NCI-H345 (cell line): Measurements from ENCODE around the gene CRYBB1.

Source experiments
- DNase-seq: peaks from one replicate; lab custom pipeline; 2025; lab: John Stamatoyannopoulos, UW

CRYBB1 gene

DNA sequence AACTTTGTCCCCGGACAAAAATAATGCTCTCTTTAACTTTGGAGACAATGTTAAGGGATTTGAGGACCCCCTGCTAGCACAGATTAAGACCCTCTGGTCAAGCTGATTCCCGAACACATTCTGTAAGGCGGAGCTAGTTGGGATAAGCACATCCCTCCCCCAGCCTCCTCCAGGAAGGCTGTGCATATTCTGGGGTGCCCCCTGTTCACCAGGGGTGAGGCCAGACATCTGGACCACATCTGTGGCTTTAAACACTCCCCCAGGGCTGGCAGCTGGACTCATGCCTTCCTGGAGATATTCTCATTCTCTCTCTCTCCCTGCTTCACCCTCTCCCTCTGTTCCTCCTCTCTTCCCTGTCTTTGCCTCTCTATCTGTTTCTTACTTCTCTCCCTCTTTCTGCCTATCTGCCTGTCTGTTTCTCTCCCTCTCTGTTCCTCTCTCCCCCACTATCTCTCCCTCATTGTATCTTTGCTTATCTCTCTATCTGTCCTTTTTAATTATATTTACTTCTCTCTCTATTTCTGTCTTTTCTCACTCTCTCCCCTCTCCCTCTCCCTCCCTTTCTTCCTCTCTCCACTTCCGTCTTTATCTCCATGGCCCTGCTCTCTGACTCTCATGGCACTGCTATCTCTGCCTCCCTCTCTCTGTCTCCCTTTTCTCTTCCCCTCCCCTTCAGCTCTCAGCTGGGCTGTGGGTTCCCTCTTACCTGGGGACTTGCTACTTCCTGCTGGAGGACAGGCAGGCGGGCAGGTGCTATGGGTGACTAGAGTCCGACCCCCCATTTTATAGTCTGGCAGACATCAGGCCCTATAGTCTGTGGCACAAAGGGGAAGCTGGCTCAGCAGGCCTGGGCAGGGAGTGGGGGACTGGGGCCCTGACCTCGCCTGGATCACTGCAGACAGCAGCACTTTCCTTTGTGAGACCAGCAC, at the start of gene CRYBB1:
Gene CRYBB1 (minus strand): TSS at position 757 of the 929 bp plus-strand sequence. CDS start 1,708 bp downstream, outside the sequence.
- no peak for DNase-seq

DNA sequence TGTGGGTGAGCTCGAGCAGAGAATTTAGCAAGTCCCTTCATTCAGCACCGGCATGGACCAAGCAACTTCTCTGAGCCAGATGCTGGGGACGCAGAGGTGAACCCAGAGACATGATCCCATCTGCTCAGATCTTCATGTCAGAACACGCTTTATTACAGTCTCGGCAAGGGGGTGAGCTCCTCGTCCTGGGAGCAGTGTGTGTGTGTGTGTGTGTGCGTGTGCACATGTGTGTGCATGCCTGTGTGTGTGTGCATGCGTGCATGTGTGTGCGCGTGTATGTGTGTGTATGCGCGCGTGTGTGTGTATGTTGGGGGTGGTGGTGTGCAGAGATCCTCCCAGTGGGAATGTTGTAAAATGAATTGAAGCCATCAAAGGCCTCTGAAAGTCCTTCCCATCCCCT, 49.3 kb upstream of the CRYBB1 start:
- DNase-seq, result no peak

DNA sequence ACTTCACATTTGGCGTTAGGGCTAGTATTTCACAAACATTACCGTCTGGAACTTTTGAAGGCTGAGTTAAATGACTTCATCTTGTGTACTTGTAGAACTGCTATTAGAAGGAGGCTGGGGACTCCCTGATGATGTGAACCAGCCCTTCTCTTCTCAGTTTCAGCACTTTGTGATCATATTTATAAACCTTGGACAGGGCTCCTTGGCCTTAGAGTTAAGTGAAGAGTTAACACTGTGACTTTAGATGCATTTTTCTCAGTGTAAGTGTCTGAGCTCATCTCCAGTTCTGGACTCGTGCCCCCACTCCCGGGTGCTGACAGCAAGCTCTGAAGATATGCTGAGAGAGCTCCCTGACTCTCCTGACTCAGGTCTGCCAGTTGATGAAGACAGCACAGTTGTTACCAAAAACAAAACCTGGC, 48.0 kb upstream of the CRYBB1 start:
- no peak for DNase-seq

DNA sequence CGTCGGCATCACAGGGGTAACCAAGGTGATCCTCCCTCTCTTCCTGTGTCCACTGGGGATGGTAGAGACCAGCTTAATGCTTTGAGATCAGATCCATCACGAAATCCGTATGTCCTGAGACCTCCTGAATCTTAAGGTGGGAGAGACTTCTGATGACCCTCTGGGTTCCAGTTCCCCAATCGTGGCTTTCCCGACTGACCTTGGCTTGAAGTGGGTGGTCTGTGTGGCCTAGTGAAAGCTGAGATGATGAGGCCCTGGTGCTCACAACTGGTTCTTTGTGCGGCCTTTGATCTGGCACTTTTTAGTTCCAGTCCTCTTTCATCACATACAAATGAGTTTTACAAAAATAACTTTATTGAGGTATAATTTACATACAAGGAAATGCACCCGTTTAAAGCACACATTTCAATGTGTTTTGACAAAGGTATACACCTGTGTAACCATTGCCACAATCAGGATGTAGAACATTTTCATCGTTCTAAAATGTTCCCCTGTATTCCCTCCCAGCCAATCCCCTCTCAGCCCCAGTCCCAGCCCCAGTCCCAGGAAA, 45.6 kb upstream of the CRYBB1 start:
- DNase-seq, result no peak

DNA sequence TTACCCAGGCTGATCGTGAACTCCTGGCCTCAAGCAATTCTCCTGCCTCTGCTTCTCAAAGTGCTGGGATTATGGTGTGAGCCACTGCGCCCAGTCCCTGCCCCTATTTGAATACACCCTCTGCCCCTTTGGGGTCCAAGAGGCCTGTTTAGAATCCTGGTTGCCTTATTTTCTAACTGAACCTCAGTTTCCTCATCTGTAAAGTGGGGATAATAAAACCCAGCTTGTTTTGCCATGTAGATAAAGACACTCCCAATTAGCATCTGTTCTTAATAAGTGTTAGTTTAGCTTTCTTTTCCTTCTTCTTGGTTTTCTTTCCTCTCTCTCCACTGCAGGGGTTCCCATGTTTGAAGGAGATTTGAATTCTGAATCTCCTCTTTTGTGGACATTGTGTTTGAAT, 44.3 kb upstream of the CRYBB1 start:
- no peak for DNase-seq

DNA sequence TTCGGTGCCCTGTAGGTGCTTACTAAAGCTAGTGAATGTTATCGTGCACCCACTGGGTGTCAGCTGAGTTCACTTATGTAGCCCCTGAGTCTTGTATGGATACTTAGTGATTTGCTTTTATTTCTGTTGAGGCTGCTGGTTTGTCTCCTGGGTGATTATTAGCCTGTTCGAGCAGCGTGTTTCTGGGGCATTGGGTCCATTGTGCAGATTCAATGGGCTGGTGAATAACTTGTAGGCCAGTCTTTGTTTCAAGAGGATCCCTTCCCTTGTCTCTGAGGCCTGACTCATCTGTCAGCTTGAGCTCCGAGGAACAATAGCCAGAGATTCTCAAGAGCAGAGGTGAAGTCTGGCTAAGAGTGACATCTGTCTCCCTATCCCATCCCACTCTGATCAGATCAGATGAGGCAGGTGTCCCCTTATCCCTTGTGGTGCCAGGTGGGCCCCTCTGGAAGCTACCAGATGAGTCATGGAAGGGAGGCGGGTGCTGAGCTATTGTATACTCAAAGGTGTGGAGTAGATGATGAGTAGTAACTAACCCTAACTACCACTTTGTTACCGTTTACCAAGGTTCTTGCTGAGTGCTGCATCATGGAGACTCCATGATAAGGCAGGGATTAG, 43.2 kb upstream of the CRYBB1 start:
- peak; percentile 72 for DNase-seq

DNA sequence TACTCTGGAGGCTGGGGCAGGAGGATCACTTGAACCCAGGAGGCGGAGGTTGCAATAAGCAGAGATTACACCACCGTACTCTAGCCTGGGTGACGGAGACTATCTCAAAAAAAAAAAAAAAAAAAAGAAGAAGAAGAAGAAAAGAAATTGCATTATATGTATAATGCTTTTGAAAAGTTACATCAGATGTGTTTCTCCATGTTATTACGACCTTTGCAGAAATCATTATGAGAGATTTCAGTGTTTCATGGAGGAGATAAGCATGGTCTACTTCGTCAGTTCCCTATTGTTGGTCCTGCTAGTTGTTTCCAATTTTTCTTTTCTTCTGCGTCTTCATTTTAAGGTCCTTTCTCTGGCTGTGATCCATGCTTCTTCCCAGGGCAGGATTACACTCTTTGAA, 42.5 kb upstream of the CRYBB1 start:
- DNase-seq, result no peak

DNA sequence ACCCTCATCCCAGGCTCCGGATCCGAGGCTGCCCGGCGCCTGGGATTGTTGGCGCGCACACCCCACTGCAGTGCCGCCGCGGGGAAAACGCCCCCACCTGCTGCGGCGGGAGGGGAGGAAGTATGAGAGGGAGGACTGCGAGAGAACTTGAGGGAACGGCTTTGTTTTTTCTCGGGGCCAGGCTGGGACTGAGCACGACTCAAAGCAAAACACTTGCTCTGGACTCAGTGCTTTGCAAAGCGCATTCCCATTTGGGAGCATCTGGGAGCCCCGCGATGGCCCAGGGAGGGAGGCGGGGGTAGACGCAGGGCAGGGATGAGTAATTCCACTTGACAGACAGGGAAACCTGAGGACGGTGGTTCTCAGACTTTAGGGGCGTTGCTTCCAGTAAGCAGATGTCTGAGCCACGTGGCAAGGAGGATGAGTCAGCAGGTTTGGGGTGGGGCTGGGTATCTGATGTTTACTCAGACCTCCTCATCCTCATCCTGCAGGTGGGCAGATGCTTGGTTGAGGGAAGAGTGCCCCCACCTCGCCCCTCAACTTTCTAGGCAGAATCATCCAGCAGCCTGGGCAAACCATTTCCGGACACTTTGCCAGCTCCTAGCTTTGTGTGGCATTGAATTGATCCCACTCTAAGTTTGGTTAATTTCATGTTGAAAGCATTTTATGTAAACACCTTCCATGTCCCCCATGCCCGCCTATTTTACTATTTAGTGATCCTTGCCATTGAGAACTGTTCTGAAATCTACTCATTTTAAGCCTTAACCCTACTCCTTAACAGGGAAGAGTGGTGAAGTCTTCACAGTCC, 41.0 kb upstream of the CRYBB1 start:
- peak; percentile 85 for DNase-seq

DNA sequence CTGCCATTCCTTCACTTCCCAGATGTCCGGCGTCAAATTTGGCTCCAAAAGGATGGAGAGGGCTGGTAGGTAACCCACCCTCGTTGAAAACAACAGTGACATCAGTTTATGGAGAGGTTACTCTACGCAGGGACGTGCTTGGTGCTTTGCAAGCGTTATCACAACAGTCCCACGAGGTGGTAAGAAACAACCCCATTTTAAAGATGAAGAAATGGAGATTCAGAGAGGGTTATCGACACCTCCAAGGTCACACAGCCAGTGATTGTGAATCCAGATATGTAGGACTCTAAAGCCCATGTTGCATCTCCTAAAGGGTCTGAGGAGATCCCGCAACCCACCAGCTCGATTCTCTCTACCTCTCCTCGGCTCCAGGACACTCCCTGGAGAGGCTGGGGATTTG, 40.3 kb upstream of the CRYBB1 start:
- DNase-seq, result no peak

DNA sequence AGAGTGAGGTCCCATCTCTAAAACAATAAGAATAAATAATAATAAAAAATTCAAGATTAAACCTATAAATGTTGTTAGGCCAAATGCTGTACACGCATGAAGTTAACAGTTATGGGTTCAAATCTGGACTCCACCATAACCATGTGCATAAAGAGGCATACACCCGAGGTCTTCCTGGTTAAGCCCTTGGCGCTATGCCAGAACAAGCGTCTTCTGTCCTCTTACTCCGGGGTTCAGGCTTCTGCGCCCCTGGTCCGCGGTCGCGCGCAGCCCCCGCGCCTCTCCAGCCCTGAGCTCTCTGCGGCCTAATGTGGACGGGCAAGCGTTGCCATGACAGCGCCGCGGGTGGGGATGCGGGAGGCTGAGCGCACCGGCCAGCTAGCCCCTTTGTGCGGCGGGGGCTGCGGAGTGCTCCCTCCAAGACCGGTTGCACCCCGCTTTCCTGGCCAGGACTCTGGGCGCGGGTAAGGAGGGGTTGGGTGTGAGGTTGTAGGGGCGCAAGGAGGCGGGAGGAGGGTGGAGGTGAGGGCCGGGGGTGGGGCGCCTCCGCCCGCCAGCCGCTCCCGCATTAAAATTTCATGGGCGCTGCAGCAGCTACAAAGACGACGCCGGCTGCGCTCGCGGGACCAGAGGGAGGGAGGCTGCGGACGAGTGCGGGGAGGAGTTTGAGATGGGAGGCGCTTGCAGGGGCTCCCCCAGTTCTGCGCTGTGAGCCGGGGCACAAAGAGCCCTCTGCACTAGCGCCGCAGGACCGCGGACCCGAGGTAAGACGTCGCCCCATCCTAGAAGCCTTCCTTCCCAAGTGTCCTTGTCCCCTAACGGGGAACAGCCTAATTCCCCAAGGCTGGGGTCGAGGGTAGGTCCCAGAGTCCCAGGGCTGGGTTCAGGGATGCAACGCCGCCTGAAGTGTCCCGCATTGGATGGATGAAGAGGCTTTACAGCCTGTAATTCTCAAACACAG, 39.3 kb upstream of the CRYBB1 start, which contains the start of gene MIAT:
Gene MIAT (plus strand): TSS at position 698 of the 961 bp plus-strand sequence.
- peak; percentile 66 for DNase-seq

DNA sequence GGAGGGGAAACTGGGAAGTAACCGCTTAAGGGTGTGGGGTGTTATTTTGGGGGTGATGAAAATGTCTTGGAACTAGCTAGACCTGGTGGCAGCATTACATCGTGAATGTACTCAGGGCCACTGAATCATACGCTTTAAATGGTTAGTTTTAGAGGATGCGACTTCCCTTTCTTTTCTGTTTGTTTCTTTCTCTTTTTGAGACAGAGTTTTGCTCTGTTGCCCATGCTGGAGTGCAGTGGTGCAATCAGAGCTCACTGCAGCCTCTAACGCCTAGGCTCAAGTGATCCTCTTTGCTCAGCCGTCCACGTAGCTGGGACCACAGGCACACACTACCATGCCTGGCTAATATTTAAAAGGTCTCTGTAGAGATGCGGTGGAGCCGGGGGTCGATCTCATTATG, 34.0 kb upstream of the CRYBB1 start:
- no peak for DNase-seq

DNA sequence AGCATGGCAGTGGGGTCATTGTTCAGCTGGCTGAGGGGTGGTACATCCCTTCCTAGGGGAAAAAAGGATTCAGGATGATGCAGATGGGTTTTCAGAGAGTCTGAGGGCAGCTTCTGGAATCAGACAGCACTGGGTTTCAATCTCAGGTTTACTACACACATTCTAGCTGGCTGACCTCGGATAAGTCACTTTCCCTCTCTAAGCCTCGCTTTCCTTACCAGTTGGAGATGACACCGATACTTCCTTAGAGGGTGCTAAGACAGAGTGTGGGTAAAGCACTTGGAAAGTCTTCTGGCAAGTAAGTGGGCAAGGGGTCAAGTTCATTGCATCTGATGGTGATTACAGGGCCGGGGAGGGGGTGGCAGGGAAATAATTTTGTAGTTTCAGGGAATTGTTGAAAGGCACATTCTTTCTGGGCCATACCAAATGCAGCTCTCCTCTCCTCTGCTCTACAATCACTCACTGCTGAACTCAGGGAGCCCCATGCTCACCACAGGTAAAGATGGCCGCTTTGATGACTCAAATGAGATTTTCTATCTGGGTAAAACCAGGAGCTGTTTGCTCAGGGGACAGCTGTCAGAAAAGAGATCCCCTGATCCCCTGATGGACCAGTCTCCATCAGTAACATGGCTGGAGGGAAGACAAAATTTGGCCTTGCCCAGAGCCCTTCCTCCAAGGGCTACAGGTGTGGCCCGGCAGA, 33.0 kb upstream of the CRYBB1 start:
- DNase-seq, result no peak

DNA sequence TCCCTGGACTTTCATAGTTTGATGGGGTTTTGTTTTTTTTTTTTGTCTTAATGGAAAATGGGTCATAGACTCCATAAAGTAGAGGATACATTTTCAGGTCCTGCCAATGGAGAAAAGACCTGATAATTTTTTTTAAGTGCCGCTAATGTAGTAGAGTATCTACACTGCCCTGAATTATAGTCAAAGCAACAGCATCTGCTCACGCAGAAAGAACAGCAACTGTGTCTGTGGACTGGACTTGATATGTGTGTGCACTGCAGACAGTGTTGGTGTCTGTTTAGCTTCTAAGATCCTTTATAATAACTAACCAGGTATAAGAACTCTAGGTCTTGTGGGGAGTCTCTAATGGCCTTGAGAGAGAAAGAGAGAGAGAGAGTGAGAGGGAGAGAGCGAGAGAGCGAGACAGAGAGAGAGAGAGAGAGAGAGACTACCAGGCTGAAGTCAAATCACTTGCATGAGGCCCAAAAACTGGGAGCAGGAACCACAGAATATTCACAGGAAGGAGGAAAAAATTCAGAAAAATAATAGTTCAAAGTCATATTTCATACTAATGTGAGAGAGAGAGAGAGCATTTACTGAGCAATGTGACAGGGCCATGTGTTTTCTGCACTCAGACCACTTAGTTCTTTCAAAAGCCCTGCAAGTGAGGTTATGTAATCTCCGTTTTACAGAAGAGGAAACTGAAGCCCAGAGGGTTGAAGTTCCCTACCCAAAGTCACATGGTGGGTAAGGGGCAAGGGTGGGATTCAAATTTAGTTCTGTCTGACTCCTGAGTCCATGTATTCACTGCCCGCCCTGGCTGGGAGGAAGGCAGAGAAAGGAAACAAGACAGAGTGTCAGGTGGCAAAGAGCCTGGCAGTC, 30.9 kb upstream of the CRYBB1 start:
- peak; percentile 43 for DNase-seq

DNA sequence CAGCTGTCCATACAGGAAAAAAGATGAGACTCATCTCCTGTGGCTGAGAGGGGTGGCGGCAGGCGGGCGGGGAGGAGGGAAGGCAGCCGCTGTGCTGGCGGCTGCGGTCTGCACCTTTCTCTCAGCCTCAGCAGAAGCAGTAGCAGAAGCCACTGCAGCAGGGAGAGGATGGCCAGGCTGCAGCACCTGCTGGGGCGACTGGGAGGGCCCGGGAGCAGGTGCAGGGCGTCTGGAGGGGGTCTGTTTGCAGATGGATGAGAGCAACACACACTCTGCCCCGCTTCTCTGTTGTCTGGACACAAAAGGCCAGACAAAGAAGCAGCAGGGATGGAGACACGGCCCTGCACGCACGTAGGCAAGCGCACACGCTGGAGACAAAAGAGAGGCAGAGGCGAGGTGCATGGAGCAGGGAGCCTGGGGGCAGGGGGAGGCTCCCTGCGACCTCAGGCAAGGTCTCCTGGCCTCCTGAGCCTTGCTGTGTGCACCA, 30.2 kb upstream of the CRYBB1 start:
- DNase-seq, result peak; percentile 97

DNA sequence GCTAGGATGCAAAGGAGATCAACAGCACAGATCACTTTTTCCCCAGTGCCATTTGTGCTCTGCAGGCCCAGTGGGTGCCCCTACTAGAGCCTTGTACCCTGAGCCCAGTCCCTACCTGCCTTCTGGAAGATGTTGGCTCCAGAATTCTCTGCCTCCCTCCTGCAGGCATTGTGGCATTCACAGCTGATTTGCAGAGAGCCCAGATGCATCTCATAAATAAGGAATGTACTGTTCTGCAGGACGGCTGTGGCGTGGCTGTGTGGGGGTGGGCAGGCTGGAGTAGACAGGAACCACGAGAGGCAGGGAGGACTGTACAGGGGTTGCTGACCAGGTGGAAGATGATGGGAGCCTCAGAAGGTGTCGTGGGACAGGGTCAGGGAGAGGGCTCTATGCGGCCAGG, 28.3 kb upstream of the CRYBB1 start:
- DNase-seq, result peak; percentile 24

DNA sequence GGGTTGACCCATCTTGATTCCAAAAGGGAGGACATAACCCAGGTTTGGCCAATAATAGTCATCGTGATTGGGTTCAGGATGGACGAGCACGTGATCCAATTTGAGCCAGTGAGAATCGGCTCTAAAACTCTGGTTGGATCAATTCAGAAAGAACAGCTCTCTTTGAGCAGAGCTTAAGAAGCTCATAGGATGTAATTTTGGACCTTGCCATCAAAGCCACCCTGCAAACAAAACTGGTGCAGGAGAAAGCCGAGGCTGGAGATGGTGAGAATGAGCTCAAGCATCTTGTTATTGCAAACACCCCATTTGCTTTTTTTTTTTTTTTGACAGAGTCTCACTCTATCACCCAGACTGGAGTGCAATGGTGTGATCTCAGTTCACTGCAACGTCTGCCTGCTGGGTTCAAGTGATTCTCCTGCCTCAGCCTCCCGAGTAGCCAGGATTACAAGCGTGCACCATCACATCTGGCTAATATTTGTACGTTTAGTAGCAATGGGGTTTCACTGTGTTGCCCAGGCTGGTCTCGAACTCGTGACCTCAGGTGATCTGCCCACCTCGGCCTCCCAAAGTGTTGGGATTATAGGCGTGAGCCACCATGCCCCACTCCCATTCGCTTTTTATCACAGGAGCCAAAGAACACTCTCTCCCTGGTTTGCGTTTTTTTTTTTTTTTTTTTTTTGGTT, 25.7 kb upstream of the CRYBB1 start:
- DNase-seq, result no peak

DNA sequence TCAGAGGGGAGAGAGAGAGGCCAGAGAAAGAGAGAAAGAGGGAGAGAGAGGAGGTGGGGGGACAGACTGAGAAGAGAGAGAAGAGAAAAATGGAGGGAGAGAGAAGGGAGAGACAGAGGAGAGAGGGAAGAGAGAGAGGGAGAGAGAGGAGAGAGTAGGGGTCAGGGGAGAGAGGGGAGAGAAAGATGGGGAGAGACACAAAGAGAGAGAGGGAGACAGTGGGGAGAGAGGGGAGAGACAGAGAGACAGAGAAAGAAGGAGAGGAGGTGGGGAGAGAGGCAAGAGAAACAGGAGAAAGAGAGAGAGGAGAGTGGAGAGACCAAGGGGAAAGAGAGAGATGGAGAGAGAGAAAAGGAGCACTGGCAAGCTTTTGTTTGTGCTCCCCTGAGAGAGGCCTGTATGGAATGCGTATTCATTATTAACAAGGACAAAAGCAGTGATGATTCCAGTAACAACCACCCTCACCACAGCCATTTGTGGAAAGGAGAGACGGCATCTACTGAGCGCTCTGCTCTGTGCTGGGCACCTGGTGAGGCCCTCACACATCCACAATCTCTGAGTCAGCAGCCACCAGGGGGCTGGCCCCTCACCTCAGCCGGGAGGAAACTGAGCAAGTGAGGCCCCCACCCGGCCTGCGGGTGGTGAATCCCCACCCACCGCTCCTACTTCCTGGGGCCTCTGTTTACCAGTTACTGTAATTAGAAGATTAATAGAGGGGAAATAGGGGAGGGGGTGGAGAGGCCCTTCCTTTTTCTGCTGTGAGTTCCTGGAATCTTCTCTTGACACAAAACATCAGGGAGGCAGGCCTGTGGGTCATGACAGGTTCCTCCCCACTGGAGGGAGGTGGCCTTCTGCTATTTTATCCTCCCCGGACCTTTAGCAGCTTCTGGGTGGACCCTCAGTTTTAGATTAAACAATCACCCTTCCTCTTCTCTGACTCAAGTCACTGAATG, 24.9 kb upstream of the CRYBB1 start:
- DNase-seq, result peak; percentile 20
